ENCODE results near the gene VPREB3. TPM values are rescaled to one million over a fixed set of nuclear protein-coding genes. Genes with fewer than 3 reads are reported as not detected.

VPREB3 gene
- total RNA-seq, 1 experiment from 2014 or later = not detected

DNA sequence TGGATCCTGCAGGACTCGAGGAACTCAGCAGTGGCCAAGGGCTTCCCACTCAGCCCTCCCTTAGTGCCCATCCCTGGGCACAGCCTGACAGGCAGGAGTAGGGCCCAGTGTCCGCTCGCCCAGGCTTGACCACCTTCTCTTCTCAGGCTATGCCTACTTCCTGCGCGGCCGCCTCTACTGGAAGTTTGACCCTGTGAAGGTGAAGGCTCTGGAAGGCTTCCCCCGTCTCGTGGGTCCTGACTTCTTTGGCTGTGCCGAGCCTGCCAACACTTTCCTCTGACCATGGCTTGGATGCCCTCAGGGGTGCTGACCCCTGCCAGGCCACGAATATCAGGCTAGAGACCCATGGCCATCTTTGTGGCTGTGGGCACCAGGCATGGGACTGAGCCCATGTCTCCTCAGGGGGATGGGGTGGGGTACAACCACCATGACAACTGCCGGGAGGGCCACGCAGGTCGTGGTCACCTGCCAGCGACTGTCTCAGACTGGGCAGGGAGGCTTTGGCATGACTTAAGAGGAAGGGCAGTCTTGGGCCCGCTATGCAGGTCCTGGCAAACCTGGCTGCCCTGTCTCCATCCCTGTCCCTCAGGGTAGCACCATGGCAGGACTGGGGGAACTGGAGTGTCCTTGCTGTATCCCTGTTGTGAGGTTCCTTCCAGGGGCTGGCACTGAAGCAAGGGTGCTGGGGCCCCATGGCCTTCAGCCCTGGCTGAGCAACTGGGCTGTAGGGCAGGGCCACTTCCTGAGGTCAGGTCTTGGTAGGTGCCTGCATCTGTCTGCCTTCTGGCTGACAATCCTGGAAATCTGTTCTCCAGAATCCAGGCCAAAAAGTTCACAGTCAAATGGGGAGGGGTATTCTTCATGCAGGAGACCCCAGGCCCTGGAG lies 29.3 kb upstream of the VPREB3 start:
- no peaks in the 10 kb centered on the region for H3K27me3 ChIP-seq (ENCODE audit: control insufficient read depth, insufficient read depth, low read length)
- DNase-seq (ENCODE audit: low read depth, low spot score) (no peak), ATAC-seq (no peak)
- H3K4me1 ChIP-seq (ENCODE audit: control insufficient read depth, insufficient read depth, low read length) = peaks cover 10% of the 10 kb centered on the region
- in situ Hi-C loops (cut with HindIII; ENCODE audit: low pct_unique_long_range_greater_than_20kb, low sequenced_read_pairs) = no loop called here
- no peaks in the 10 kb centered on the region for H3K9me3 ChIP-seq (ENCODE audit: control insufficient read depth, insufficient read depth, low read depth, low read length)
- H3K36me3 ChIP-seq (ENCODE audit: control insufficient read depth, insufficient read depth, low read length) = no peaks in the 10 kb centered on the region
- no peak for TF ChIP-seq TCF7L2 (IDR thresholded peaks at IDR 0.05; ENCODE audit: low read depth, low read length)
- no peak for TF ChIP-seq POLR2AphosphoS5 (IDR thresholded peaks at IDR 0.05; ENCODE audit: low read depth, low read length)
- TF ChIP-seq SIN3A (IDR thresholded peaks at IDR 0.05; ENCODE audit: borderline replicate concordance, insufficient read depth, low read depth, low read length) = no peak
- TF ChIP-seq, protein P1, sequence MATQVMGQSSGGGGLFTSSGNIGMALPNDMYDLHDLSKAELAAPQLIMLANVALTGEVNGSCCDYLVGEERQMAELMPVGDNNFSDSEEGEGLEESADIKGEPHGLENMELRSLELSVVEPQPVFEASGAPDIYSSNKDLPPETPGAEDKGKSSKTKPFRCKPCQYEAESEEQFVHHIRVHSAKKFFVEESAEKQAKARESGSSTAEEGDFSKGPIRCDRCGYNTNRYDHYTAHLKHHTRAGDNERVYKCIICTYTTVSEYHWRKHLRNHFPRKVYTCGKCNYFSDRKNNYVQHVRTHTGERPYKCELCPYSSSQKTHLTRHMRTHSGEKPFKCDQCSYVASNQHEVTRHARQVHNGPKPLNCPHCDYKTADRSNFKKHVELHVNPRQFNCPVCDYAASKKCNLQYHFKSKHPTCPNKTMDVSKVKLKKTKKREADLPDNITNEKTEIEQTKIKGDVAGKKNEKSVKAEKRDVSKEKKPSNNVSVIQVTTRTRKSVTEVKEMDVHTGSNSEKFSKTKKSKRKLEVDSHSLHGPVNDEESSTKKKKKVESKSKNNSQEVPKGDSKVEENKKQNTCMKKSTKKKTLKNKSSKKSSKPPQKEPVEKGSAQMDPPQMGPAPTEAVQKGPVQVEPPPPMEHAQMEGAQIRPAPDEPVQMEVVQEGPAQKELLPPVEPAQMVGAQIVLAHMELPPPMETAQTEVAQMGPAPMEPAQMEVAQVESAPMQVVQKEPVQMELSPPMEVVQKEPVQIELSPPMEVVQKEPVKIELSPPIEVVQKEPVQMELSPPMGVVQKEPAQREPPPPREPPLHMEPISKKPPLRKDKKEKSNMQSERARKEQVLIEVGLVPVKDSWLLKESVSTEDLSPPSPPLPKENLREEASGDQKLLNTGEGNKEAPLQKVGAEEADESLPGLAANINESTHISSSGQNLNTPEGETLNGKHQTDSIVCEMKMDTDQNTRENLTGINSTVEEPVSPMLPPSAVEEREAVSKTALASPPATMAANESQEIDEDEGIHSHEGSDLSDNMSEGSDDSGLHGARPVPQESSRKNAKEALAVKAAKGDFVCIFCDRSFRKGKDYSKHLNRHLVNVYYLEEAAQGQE (IDR thresholded peaks at IDR 0.05; ENCODE audit: insufficient read depth in 1 of 2, low read depth in 2 of 2, low read length in 1 of 2) = no peak
- TF ChIP-seq CTCF (IDR thresholded peaks at IDR 0.05) = no peak
- BruUV-seq (replicated peaks) = no TSS peak
- intact Hi-C loops (cut with micrococcal nuclease; ENCODE audit: unreplicated experiment) = no loop called here
- ChIA-PET POLR2A (no interaction called here), CTCF (no interaction called here)
- no peak overlapping the region for H3K4me3 ChIP-seq (ENCODE audit: low read depth in 2 of 2, low read length in 2 of 2)
- H3K27ac ChIP-seq (ENCODE audit: low read length) = no peak overlapping the region

GRCh38 chr22:23782703-23783102 lies 28.5 kb upstream of the VPREB3 start:
- intact Hi-C loops (cut with micrococcal nuclease; ENCODE audit: unreplicated experiment) (no loop called here), in situ Hi-C loops (cut with HindIII; ENCODE audit: low pct_unique_long_range_greater_than_20kb, low sequenced_read_pairs) (no loop called here)
- ChIA-PET CTCF (no interaction called here), POLR2A (no interaction called here)
- no peak for TF ChIP-seq POLR2AphosphoS5 (IDR thresholded peaks at IDR 0.05; ENCODE audit: low read depth, low read length)
- TF ChIP-seq, protein P1 (IDR thresholded peaks at IDR 0.05; ENCODE audit: insufficient read depth in 1 of 2, low read depth in 2 of 2, low read length in 1 of 2) = no peak
- TF ChIP-seq CTCF (IDR thresholded peaks at IDR 0.05) = no peak
- TF ChIP-seq TCF7L2 (IDR thresholded peaks at IDR 0.05; ENCODE audit: low read depth, low read length) = no peak
- no peak for TF ChIP-seq SIN3A (IDR thresholded peaks at IDR 0.05; ENCODE audit: borderline replicate concordance, insufficient read depth, low read depth, low read length)
- no peak overlapping the region for H3K27ac ChIP-seq (ENCODE audit: low read length)
- H3K27me3 ChIP-seq (ENCODE audit: control insufficient read depth, insufficient read depth, low read length) = no peaks in the 10 kb centered on the region
- no peak for ATAC-seq
- no peak overlapping the region for H3K4me3 ChIP-seq (ENCODE audit: low read depth in 2 of 2, low read length in 2 of 2)
- H3K36me3 ChIP-seq (ENCODE audit: control insufficient read depth, insufficient read depth, low read length) = no peaks in the 10 kb centered on the region
- H3K4me1 ChIP-seq (ENCODE audit: control insufficient read depth, insufficient read depth, low read length) = peaks cover 10% of the 10 kb centered on the region
- H3K9me3 ChIP-seq (ENCODE audit: control insufficient read depth, insufficient read depth, low read depth, low read length) = no peaks in the 10 kb centered on the region
- no peak for DNase-seq (ENCODE audit: low read depth, low spot score)
- BruUV-seq (replicated peaks) = no TSS peak

Measured in Panc1 (cell line).